ENCODE measurements around the gene RNASE9.

RNASE9 gene

GRCh38 chr14:20559461-20559904 lies 1.4 kb downstream of the RNASE9 start:
- no peak for TF ChIP-seq CTCF (IDR thresholded peaks at IDR 0.05; ENCODE audit: low read depth, low read length, missing control alignments)

GRCh38 chr14:20557212-20557542 lies 3.7 kb downstream of the RNASE9 start:
- DNase-seq (ENCODE audit: low read depth): no peak
- no peak overlapping the region for H3K4me3 ChIP-seq (ENCODE audit: low read depth, low read length)
- TF ChIP-seq CTCF (IDR thresholded peaks at IDR 0.05; ENCODE audit: low read depth, low read length, missing control alignments): no peak

More at GRCh38 chr14:20559461-20559904, 1.4 kb downstream of the RNASE9 start:
- no peak overlapping the region for H3K4me3 ChIP-seq (ENCODE audit: low read depth, low read length)
- no peak for DNase-seq (ENCODE audit: low read depth)

GRCh38 chr14:20556500-20557211 lies 4.2 kb downstream of the RNASE9 start:
- no peak overlapping the region for H3K4me3 ChIP-seq (ENCODE audit: low read depth, low read length)
- TF ChIP-seq CTCF (IDR thresholded peaks at IDR 0.05; ENCODE audit: low read depth, low read length, missing control alignments): no peak
- no peak for DNase-seq (ENCODE audit: low read depth)

GRCh38 chr14:20555845-20556244 lies 5.0 kb downstream of the RNASE9 start:
- DNase-seq (ENCODE audit: low read depth): no peak
- TF ChIP-seq CTCF (IDR thresholded peaks at IDR 0.05; ENCODE audit: low read depth, low read length, missing control alignments): no peak
- no peak overlapping the region for H3K4me3 ChIP-seq (ENCODE audit: low read depth, low read length)

- H3K4me3 ChIP-seq (ENCODE audit: low read depth, low read length): no peak overlapping the region
- no peak for DNase-seq (ENCODE audit: low read depth)
- no peak for TF ChIP-seq CTCF (IDR thresholded peaks at IDR 0.05; ENCODE audit: low read depth, low read length, missing control alignments)
These were observed 7.8 kb downstream of the RNASE9 start for GRCh38 chr14:20553024-20553423.

- TF ChIP-seq CTCF (IDR thresholded peaks at IDR 0.05; ENCODE audit: low read depth, low read length, missing control alignments): no peak
- H3K4me3 ChIP-seq (ENCODE audit: low read depth, low read length): no peak overlapping the region
- DNase-seq (ENCODE audit: low read depth): no peak
These were observed 9.2 kb downstream of the RNASE9 start for GRCh38 chr14:20551606-20552005.

GRCh38 chr14:20550926-20551325 lies 9.9 kb downstream of the RNASE9 start:
- TF ChIP-seq CTCF (IDR thresholded peaks at IDR 0.05; ENCODE audit: low read depth, low read length, missing control alignments): no peak
- no peak overlapping the region for H3K4me3 ChIP-seq (ENCODE audit: low read depth, low read length)
- no peak for DNase-seq (ENCODE audit: low read depth)

Data from GM12864 (cell line).